GM18951 (cell line): ENCODE measurements around the gene HLX.

Experiments used
- POLR2A ChIP-seq: IDR thresholded peaks from 4 replicates; pipeline ENCODE4 v1.6.1; 2011; ENCODE audit warnings: mild to moderate bottlenecking; ENCODE audit not compliant: insufficient read length, insufficient read depth; ENCODE audit errors: extremely low read depth
- in situ Hi-C: fragments of 300-500 bp; cut with MboI; formaldehyde crosslinking; loops from one replicate; pipeline ENCODE4 v1.12.0; 2022; ENCODE audit warnings: low sequenced_read_pairs, mixed read lengths, inconsistent platforms; ENCODE audit not compliant: unreplicated experiment

HLX gene

GRCh38 chr1:220928725-220929300 is 49.6 kb downstream of the HLX start:
- in situ Hi-C loops, result no loop called here
- TF ChIP-seq POLR2A, result no peak

DNA sequence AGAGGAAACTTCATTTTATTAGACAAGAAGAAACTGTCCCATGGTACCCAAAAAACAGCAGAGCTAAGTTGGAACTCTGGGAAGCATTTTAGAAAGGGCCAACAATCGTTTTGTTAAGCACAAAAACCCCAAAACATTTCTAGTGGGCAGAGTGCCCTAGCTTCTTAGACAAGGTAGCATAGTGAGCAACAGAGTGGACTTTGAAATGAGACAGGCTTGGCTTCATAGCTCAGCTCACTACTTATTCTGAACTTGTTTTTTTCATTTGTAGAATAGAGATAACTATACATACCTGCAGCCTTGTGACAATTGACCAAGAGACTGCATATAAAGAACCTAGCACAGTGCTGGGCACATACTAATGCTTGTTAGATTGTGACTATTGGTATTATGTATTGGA is 50.1 kb downstream of the HLX start:
- no peak for TF ChIP-seq POLR2A

More for the DNA sequence above, 50.1 kb downstream of the HLX start:
- in situ Hi-C loops, result no loop called here
